PC-9 (cell line): ENCODE measurements around the gene CYSRT1. TPM values are rescaled to one million over a fixed set of nuclear protein-coding genes. Genes with fewer than 3 reads are reported as not detected.

Source experiments
- BruUV-seq: library from RNA; stranded (reverse); fragments of 400-500 nt; replicated peaks from 2 replicates; lab custom pipeline; 2021; lab: Mats Ljungman, UMichigan
- CTCF ChIA-PET: fragments of 300-600 bp; sonication (Branson Sonifier 250); formaldehyde crosslinking; loops from one replicate; lab custom pipeline; 2022; ENCODE audit warnings: antibody characterized with exemption; lab: Charles Lee
- POLR2A ChIA-PET: fragments of 300-600 bp; sonication (Branson Sonifier 250); formaldehyde crosslinking; loops from one replicate; lab custom pipeline; 2022; ENCODE audit warnings: antibody characterized with exemption; ENCODE audit not compliant: unreplicated experiment; lab: Charles Lee
- DNase-seq, 2 experiments: peaks; one replicate each; pipeline versions ENCODE4 v3.0.0 to v3.0.0-alpha.2; 2015 to 2022; ENCODE audit warnings: mixed read lengths in 1 of 2
- H2AFZ ChIP-seq: fragments of 200-600 bp; sonication (generic); 2 replicates; pipeline ENCODE4 v1.8.1; 2017; ENCODE audit warnings: antibody characterized with exemption
- H3F3A ChIP-seq: fragments of 200-600 bp; sonication (generic); 2 replicates; pipeline ENCODE4 v1.8.1; 2017; ENCODE audit warnings: antibody characterized with exemption, mild to moderate bottlenecking, low read depth; ENCODE audit not compliant: insufficient read depth
- H3K27ac ChIP-seq: fragments of 200-600 bp; sonication (generic); 2 replicates; pipeline ENCODE4 v1.6.1; 2016; ENCODE audit warnings: mixed run types
- H3K27me3 ChIP-seq: fragments of 200-600 bp; sonication (generic); 2 replicates; pipeline ENCODE4 v1.6.1; 2016; ENCODE audit warnings: low read depth, mixed run types; ENCODE audit not compliant: insufficient read depth
- H3K36me3 ChIP-seq: fragments of 200-600 bp; sonication (generic); 2 replicates; pipeline ENCODE4 v1.6.1; 2016; ENCODE audit warnings: low read depth, mixed run types
- H3K4me1 ChIP-seq: fragments of 200-600 bp; sonication (generic); replicated peaks from 2 replicates; pipeline ENCODE4 v1.6.1; 2016; ENCODE audit warnings: mixed run types; ENCODE audit not compliant: insufficient read depth
- H3K4me2 ChIP-seq: fragments of 200-600 bp; sonication (generic); 2 replicates; pipeline ENCODE4 v1.6.1; 2017; ENCODE audit warnings: mixed run types
- H3K4me3 ChIP-seq: fragments of 200-600 bp; sonication (generic); 2 replicates; pipeline ENCODE4 v1.6.1; 2016; ENCODE audit warnings: mixed run types
- H3K79me2 ChIP-seq: fragments of 200-600 bp; sonication (generic); 2 replicates; pipeline ENCODE4 v1.6.1; 2017; ENCODE audit warnings: low read depth, mixed run types
- H3K9me2 ChIP-seq: fragments of 200-600 bp; sonication (generic); 2 replicates; pipeline ENCODE4 v1.8.1; 2017; ENCODE audit warnings: mild to moderate bottlenecking; ENCODE audit not compliant: insufficient read depth
- H3K9me3 ChIP-seq: fragments of 200-600 bp; sonication (generic); 2 replicates; pipeline ENCODE4 v1.8.1; 2016; ENCODE audit warnings: low read depth; ENCODE audit not compliant: insufficient read depth
- H4K20me1 ChIP-seq: fragments of 200-600 bp; sonication (generic); 2 replicates; pipeline ENCODE4 v1.8.1; 2017; ENCODE audit not compliant: insufficient read depth
- EZH2 ChIP-seq: fragments of 200-600 bp; sonication (generic); IDR thresholded peaks from 2 replicates; pipeline ENCODE4 v1.8.0; 2017; ENCODE audit warnings: antibody characterized with exemption, low read depth
- intact Hi-C: fragments of 100-400 bp; cut with micrococcal nuclease; formaldehyde crosslinking; loops from one replicate; pipeline ENCODE4 v1.10.0; 2022; ENCODE audit not compliant: unreplicated experiment
- total RNA-seq: library from RNA; stranded (reverse); gene quantifications from 2 replicates; pipeline ENCODE4 v1.2.3, GENCODE V29; 2021
- TF ChIP-seq, protein P1 (sequence below): fragments of 200-600 bp; sonication (generic); conservative IDR thresholded peaks from 2 replicates; pipeline ENCODE4 v1.6.1; 2017; ENCODE audit warnings: mixed run types, antibody characterized with exemption, mild to moderate bottlenecking, moderate library complexity

The CYSRT1 gene
- total RNA-seq, 1 experiment from 2014 or later: 15.2 TPM

DNA sequence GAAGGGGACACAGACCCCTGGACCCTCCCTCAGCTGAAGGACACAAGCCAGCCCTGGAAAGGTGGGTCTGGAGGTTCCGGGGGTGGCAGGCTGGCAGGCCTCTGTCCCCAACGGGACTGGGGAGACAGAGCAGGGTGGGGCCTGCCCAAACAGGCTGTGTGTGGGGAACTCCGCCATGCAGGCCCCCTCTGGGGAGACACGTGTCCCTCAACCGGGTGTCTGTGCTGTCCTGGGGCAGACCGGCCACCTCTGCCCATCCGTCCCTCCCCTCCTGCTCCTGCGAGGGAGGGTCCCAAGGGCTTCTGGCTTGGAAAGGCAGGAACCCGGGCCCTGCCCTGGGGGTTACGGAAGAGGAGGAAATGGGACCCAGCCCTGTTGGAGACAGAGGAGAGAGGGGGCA, 7.1 kb downstream of the CYSRT1 start:
- no peak overlapping the region for H2AFZ ChIP-seq
- CTCF ChIA-PET: no interaction called here
- no TSS peak for BruUV-seq
- no peak overlapping the region for H3K4me3 ChIP-seq
- intact Hi-C loops: no loop called here
- POLR2A ChIA-PET: no interaction called here
- H3K4me2 ChIP-seq: no peak overlapping the region
- H3F3A ChIP-seq: peaks cover 6% of the 10 kb centered on the region; the same call in 1 of the 2 replicates
- DNase-seq: no peak
- no peaks in the 10 kb centered on the region for H3K9me2 ChIP-seq
- TF ChIP-seq EZH2: no peak
- TF ChIP-seq, protein P1, sequence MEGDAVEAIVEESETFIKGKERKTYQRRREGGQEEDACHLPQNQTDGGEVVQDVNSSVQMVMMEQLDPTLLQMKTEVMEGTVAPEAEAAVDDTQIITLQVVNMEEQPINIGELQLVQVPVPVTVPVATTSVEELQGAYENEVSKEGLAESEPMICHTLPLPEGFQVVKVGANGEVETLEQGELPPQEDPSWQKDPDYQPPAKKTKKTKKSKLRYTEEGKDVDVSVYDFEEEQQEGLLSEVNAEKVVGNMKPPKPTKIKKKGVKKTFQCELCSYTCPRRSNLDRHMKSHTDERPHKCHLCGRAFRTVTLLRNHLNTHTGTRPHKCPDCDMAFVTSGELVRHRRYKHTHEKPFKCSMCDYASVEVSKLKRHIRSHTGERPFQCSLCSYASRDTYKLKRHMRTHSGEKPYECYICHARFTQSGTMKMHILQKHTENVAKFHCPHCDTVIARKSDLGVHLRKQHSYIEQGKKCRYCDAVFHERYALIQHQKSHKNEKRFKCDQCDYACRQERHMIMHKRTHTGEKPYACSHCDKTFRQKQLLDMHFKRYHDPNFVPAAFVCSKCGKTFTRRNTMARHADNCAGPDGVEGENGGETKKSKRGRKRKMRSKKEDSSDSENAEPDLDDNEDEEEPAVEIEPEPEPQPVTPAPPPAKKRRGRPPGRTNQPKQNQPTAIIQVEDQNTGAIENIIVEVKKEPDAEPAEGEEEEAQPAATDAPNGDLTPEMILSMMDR: no peak
- H3K36me3 ChIP-seq: no peaks in the 10 kb centered on the region
- H3K27ac ChIP-seq: no peak overlapping the region
- H3K79me2 ChIP-seq: peaks cover 4% of the 10 kb centered on the region; the same call in 1 of the 2 replicates
- no peaks in the 10 kb centered on the region for H3K27me3 ChIP-seq
- no peaks in the 10 kb centered on the region; the same call in 1 of the 2 replicates for H4K20me1 ChIP-seq
- peaks cover 28% of the 10 kb centered on the region for H3K4me1 ChIP-seq
- H3K9me3 ChIP-seq: no peaks in the 10 kb centered on the region

DNA sequence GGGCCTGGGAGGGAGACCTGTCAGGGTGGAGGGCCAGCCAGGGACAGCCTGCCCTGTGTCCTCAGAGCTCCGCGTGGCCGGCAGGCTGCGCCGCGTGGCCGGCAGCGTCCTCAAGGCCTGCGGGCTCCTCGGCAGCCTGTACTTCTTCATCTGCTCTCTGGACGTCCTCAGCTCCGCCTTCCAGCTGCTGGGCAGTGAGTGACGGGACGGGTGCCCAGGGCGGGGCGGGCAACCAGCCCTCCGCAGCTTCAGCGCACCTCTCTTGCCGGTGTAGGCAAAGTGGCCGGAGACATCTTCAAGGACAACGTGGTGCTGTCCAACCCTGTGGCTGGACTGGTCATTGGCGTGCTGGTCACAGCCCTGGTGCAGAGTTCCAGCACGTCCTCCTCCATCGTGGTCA, 7.5 kb downstream of the CYSRT1 start:
- no peak overlapping the region for H3K4me2 ChIP-seq
- peaks cover 1% of the 10 kb centered on the region; the same call in 1 of the 2 replicates for H3F3A ChIP-seq
- H3K27me3 ChIP-seq: no peaks in the 10 kb centered on the region
- ChIA-PET POLR2A (no interaction called here), CTCF (no interaction called here)
- H3K79me2 ChIP-seq: peaks cover 8% of the 10 kb centered on the region
- H3K36me3 ChIP-seq: no peaks in the 10 kb centered on the region
- peaks cover 24% of the 10 kb centered on the region for H3K4me1 ChIP-seq
- H3K9me3 ChIP-seq: no peaks in the 10 kb centered on the region
- no peak overlapping the region for H2AFZ ChIP-seq
- no peak for DNase-seq
- H4K20me1 ChIP-seq: no peaks in the 10 kb centered on the region; the same call in 1 of the 2 replicates
- no TSS peak for BruUV-seq
- H3K27ac ChIP-seq: no peak overlapping the region
- H3K9me2 ChIP-seq: no peaks in the 10 kb centered on the region
- TF ChIP-seq, protein P1: no peak
- no peak for TF ChIP-seq EZH2
- H3K4me3 ChIP-seq: no peak overlapping the region
- intact Hi-C loops: no loop called here

DNA sequence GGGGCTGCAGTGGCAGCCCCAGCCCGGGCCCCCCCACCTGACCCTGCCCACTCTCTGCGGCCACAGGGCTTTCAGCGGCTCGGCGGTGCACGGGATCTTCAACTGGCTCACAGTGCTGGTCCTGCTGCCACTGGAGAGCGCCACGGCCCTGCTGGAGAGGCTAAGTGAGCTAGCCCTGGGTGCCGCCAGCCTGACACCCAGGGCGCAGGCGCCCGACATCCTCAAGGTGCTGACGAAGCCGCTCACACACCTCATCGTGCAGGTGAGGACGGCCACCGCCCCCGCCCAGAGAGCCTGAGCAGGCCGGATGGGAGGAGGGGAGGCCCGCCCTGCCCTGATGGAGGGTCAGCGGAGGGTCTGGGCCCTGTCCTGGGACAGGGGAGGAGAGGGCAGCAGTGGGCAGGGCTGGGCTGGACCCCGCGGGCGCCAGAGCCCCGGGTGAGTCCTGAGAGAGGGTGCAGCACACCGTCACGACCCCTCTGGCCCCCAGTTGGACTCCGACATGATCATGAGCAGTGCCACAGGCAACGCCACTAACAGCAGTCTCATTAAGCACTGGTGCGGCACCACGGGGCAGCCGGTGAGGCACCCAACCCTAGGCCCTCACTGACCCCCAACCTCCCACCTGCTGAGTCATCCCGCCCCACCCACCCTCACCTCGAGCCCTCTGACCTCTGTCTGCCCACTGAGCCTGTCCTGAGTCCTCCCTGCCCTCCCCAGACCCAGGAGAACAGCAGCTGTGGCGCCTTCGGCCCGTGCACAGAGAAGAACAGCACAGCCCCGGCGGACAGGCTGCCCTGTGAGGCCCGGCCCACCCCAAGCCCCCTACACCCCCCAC, 8.4 kb downstream of the CYSRT1 start:
- peaks cover 19% of the 10 kb centered on the region for H3K4me1 ChIP-seq
- no TSS peak for BruUV-seq
- ChIA-PET CTCF (no interaction called here), POLR2A (interaction anchor here (0.7 kb wide), 1 partner anchor 31 kb away, joined by 3 read pairs; no protein-coding TSS in a partner anchor)
- TF ChIP-seq EZH2: no peak
- TF ChIP-seq, protein P1: no peak
- intact Hi-C loops: no loop called here
- no peaks in the 10 kb centered on the region for H3F3A ChIP-seq
- no peaks in the 10 kb centered on the region for H3K9me3 ChIP-seq
- H3K36me3 ChIP-seq: no peaks in the 10 kb centered on the region
- no peak overlapping the region for H3K4me2 ChIP-seq
- no peaks in the 10 kb centered on the region for H3K27me3 ChIP-seq
- no peaks in the 10 kb centered on the region; the same call in 1 of the 2 replicates for H4K20me1 ChIP-seq
- no peak for DNase-seq
- no peaks in the 10 kb centered on the region for H3K9me2 ChIP-seq
- no peak overlapping the region for H2AFZ ChIP-seq
- peaks cover 13% of the 10 kb centered on the region for H3K79me2 ChIP-seq
- no peak overlapping the region for H3K4me3 ChIP-seq
- H3K27ac ChIP-seq: no peak overlapping the region
